H9 (cell line): ENCODE measurements around the gene UQCR10. TPM values are rescaled to one million over a fixed set of nuclear protein-coding genes. Genes with fewer than 3 reads are reported as not detected.

Experiments used
- DNase-seq: peaks from one replicate; pipeline ENCODE4 v3.0.0-alpha.2; 2017
- H2AFZ ChIP-seq: one replicate; pipeline ENCODE4 v1.6.1; 2013; ENCODE audit warnings: mild to moderate bottlenecking, low read length, control low read depth, moderate library complexity
- H2AK5ac ChIP-seq: 2 replicates; pipeline ENCODE4 v1.6.1; 2013; ENCODE audit warnings: low read length, control low read depth, mixed read lengths; ENCODE audit not compliant: insufficient read length
- H2BK120ac ChIP-seq: one replicate; pipeline ENCODE4 v1.6.1; 2013; ENCODE audit warnings: low read depth, mild to moderate bottlenecking, low read length, control low read depth, inconsistent platforms; ENCODE audit not compliant: poor library complexity, severe bottlenecking
- H2BK12ac ChIP-seq: 2 replicates; pipeline ENCODE4 v1.6.1; 2013; ENCODE audit warnings: low read length, control low read depth, mixed read lengths, low read depth; ENCODE audit not compliant: insufficient read length
- H2BK15ac ChIP-seq: 2 replicates; pipeline ENCODE4 v1.6.1; 2013; ENCODE audit warnings: low read depth, low read length, control low read depth
- H2BK20ac ChIP-seq: one replicate; pipeline ENCODE4 v1.6.1; 2013; ENCODE audit warnings: low read depth, mild to moderate bottlenecking, low read length, control low read depth, inconsistent platforms; ENCODE audit not compliant: poor library complexity, severe bottlenecking
- H2BK5ac ChIP-seq: 2 replicates; pipeline ENCODE4 v1.6.1; 2013; ENCODE audit warnings: low read length, control low read depth, mixed read lengths; ENCODE audit not compliant: insufficient read length
- H3K14ac ChIP-seq: 2 replicates; pipeline ENCODE4 v1.6.1; 2013; ENCODE audit warnings: low read length, control low read depth; ENCODE audit not compliant: insufficient read depth
- H3K18ac ChIP-seq: 2 replicates; pipeline ENCODE4 v1.6.1; 2013; ENCODE audit warnings: low read depth, mild to moderate bottlenecking, mixed read lengths, low read length, control low read depth; ENCODE audit not compliant: insufficient read length
- H3K23ac ChIP-seq: 2 replicates; pipeline ENCODE4 v1.6.1; 2013; ENCODE audit warnings: low read length, control low read depth, mixed read lengths, low read depth; ENCODE audit not compliant: insufficient read length
- H3K23me2 ChIP-seq: 2 replicates; pipeline ENCODE4 v1.6.1; 2013; ENCODE audit warnings: low read depth, mild to moderate bottlenecking, mixed read lengths, low read length, control low read depth; ENCODE audit not compliant: insufficient read length, poor library complexity, severe bottlenecking
- H3K27ac ChIP-seq: 2 replicates; pipeline ENCODE4 v1.5.1; 2013; ENCODE audit warnings: low read length, control low read depth, mixed read lengths, low read depth; ENCODE audit not compliant: insufficient read length
- H3K27me3 ChIP-seq: 2 replicates; pipeline ENCODE4 v1.6.1; 2013; ENCODE audit warnings: low read length, control low read depth, inconsistent platforms; ENCODE audit not compliant: insufficient read depth
- H3K4ac ChIP-seq: 2 replicates; pipeline ENCODE4 v1.6.1; 2013; ENCODE audit warnings: low read depth, mild to moderate bottlenecking, control low read depth, inconsistent platforms, low read length, moderate library complexity
- H3K4me1 ChIP-seq: 2 replicates; pipeline ENCODE4 v1.6.1; 2013; ENCODE audit warnings: low read length, control low read depth, inconsistent platforms; ENCODE audit not compliant: insufficient read depth
- H3K4me2 ChIP-seq: 2 replicates; pipeline ENCODE4 v1.6.1; 2013; ENCODE audit warnings: low read length, control low read depth, mixed read lengths; ENCODE audit not compliant: insufficient read length, insufficient read depth
- H3K56ac ChIP-seq: 2 replicates; pipeline ENCODE4 v1.6.1; 2013; ENCODE audit warnings: low read depth, mild to moderate bottlenecking, mixed read lengths, low read length, control low read depth; ENCODE audit not compliant: insufficient read length
- H3K79me1 ChIP-seq: 2 replicates; pipeline ENCODE4 v1.6.1; 2013; ENCODE audit warnings: low read depth, mild to moderate bottlenecking, moderate library complexity, low read length, control low read depth, inconsistent platforms; ENCODE audit not compliant: insufficient read depth, poor library complexity, severe bottlenecking
- H3K79me2 ChIP-seq: 2 replicates; pipeline ENCODE4 v1.6.1; 2013; ENCODE audit warnings: low read length, control low read depth, inconsistent platforms; ENCODE audit not compliant: insufficient read depth
- H3K9ac ChIP-seq: 2 replicates; pipeline ENCODE4 v1.6.1; 2013; ENCODE audit warnings: low read length, control low read depth, mixed read lengths; ENCODE audit not compliant: insufficient read length; ENCODE audit errors: extremely low read depth
- H3K9me3 ChIP-seq: one replicate; pipeline ENCODE4 v1.6.1; 2013; ENCODE audit warnings: low read depth, low read length, inconsistent platforms; ENCODE audit not compliant: control insufficient read depth
- H3T11ph ChIP-seq: one replicate; pipeline ENCODE4 v1.6.1; 2013; ENCODE audit warnings: mild to moderate bottlenecking, low read length, control low read depth, inconsistent platforms
- H4K20me1 ChIP-seq: one replicate; pipeline ENCODE4 v1.6.1; 2013; ENCODE audit not compliant: control insufficient read depth, insufficient read length, insufficient read depth
- H4K5ac ChIP-seq: 2 replicates; pipeline ENCODE4 v1.6.1; 2013; ENCODE audit warnings: low read depth, mild to moderate bottlenecking, mixed read lengths, low read length, control low read depth; ENCODE audit not compliant: insufficient read length
- H4K8ac ChIP-seq: replicated peaks from 2 replicates; pipeline ENCODE4 v1.6.1; 2013; ENCODE audit warnings: low read length, control low read depth, mixed read lengths, low read depth; ENCODE audit not compliant: insufficient read length
- H4K91ac ChIP-seq: 2 replicates; pipeline ENCODE4 v1.6.1; 2013; ENCODE audit warnings: low read depth, mild to moderate bottlenecking, moderate library complexity, mixed read lengths, low read length, control low read depth; ENCODE audit not compliant: insufficient read length
- H3K27ac Mint-ChIP-seq, 3 experiments: 2 replicates in 2 of 3; 3 replicates in 1 of 3; pipeline ENCODE4 v1.8.0; 2020 to 2021; ENCODE audit warnings: mixed read lengths in 3 of 3, mild to moderate bottlenecking in 1 of 3, moderate library complexity in 1 of 3
- H3K27me3 Mint-ChIP-seq: 2 replicates; pipeline ENCODE4 v1.8.0; 2021; ENCODE audit warnings: low read depth, mild to moderate bottlenecking, moderate library complexity, mixed read lengths
- H3K36me3 Mint-ChIP-seq, 3 experiments: 2 replicates in 2 of 3; 3 replicates in 1 of 3; pipeline ENCODE4 v1.8.0; 2020 to 2021; ENCODE audit warnings: low read depth in 3 of 3, mixed read lengths in 3 of 3; ENCODE audit not compliant: insufficient read depth in 1 of 3
- H3K4me1 Mint-ChIP-seq, 2 experiments: 2 replicates each; pipeline ENCODE4 v1.8.0; 2020; ENCODE audit warnings: mixed read lengths in 2 of 2
- H3K4me3 Mint-ChIP-seq, 2 experiments: 2 replicates in 1 of 2; 3 replicates in 1 of 2; pipeline ENCODE4 v1.8.0; 2020 to 2021; ENCODE audit warnings: mild to moderate bottlenecking in 2 of 2, mixed read lengths in 2 of 2, moderate library complexity in 1 of 2
- H3K9me3 Mint-ChIP-seq, 2 experiments: 2 replicates in 1 of 2; 3 replicates in 1 of 2; pipeline ENCODE4 v1.8.0; 2020; ENCODE audit warnings: mild to moderate bottlenecking in 2 of 2, mixed read lengths in 2 of 2, moderate library complexity in 1 of 2
- CTCF ChIP-seq: fragments of 200-600 bp; sonication (generic); conservative IDR thresholded peaks from 3 replicates; pipeline ENCODE4 v1.8.0; 2021; ENCODE audit warnings: antibody characterized with exemption, mild to moderate bottlenecking
- WGBS: extraction: QIAGEN DNeasy Blood & Tissue Kit; methylation state at CpG from one replicate; pipeline ENCODE4 v1.1.7; 2013; ENCODE audit warnings: missing lambda C conversion rate, low lambda C conversion rate, mixed read lengths; ENCODE audit not compliant: insufficient read length; ENCODE audit errors: extremely low coverage; 5-methylcytosine and 5-hydroxymethylcytosine counted together
- total RNA-seq: library from RNA; stranded (reverse); gene quantifications from 2 replicates; pipeline ENCODE4 v1.2.1, GENCODE V29; 2021

The UQCR10 gene
- total RNA-seq, 1 experiment from 2014 or later = 124 TPM

DNA sequence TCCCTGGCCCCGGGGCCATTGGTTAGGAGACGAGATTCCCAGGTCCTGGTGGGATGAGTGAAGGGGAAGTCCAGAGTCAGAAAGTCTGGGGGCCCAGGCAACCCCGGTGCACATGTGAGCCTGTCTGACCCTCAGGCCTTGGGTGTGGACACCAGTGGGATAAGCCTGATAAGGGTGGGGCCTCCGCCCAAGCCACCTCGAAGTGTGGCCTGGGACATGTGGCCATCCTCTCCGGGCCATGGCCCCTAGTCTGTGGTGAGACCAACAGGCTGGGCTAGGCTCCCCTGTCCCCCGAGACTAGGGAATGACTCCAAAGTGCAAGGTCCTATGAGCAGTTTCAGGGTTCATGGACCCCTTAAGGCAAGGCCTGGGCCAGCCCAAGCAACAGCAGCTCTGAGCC lies 41.1 kb upstream of the UQCR10 start:
- Histone ChIP-seq H3K4ac (no peak overlapping the region), H2BK15ac (no peak overlapping the region), H3K79me2 (no peaks in the 10 kb centered on the region), H2BK120ac (no peak overlapping the region), H3K4me2 (no peak overlapping the region), H4K91ac (no peak overlapping the region), H2BK12ac (no peak overlapping the region), H3K79me1 (no peaks in the 10 kb centered on the region), H2BK5ac (no peak overlapping the region), H3K27ac (no peak overlapping the region), H3K18ac (no peak overlapping the region), H3K14ac (no peak overlapping the region), H4K8ac (no peak overlapping the region), H3K27me3 (peaks cover 6% of the 10 kb centered on the region; the same call in 1 of the 2 replicates), H3K9me3 (no peaks in the 10 kb centered on the region), H2AK5ac (no peak overlapping the region), H2AFZ (no peak overlapping the region), H3K4me1 (no peaks in the 10 kb centered on the region), H4K5ac (no peak overlapping the region), H2BK20ac (no peak overlapping the region), H3K56ac (no peak overlapping the region), H3K9ac (no peak overlapping the region), H4K20me1 (no peaks in the 10 kb centered on the region), H3K23me2 (no peaks in the 10 kb centered on the region), H3T11ph (no peak overlapping the region), H3K23ac (no peak overlapping the region)
- peaks cover 55% of the 10 kb centered on the region for H3K27me3 Mint-ChIP-seq
- WGBS = no CpG with 5 or more reads among the region's 7 CpGs
- no peak overlapping the region for H3K27ac Mint-ChIP-seq
- no peaks in the 10 kb centered on the region; a peak in 1 of 7 replicates for H3K36me3 Mint-ChIP-seq
- peaks cover 11 to 14% of the 10 kb centered on the region in 2 experiments; a peak in 3 of 4 replicates for H3K4me1 Mint-ChIP-seq
- no peaks in the 10 kb centered on the region; a peak in 1 of 5 replicates for H3K9me3 Mint-ChIP-seq
- TF ChIP-seq CTCF = no peak
- H3K4me3 Mint-ChIP-seq = no peak overlapping the region
- DNase-seq = no peak
